BE2C (cell line): Measurements from ENCODE around the gene RBM44.
"Not testable (repeated sequence)": the region's sequence is repeated elsewhere in the genome, so short reads cannot be mapped to it uniquely, and the experiment has no call there.

Experiments
- DNase-seq: peaks from one replicate; pipeline ENCODE4 v3.0.0-alpha.2; 2020
- H3K27me3 ChIP-seq: fragments of 250-450 bp; sonication (Bioruptor Pico); 2 replicates; pipeline ENCODE4 v1.5.1; 2020; ENCODE audit warnings: mild to moderate bottlenecking
- H3K36me3 ChIP-seq: fragments of 250-450 bp; sonication (Bioruptor Pico); 2 replicates; pipeline ENCODE4 v1.5.1; 2020; ENCODE audit warnings: mild to moderate bottlenecking
- H3K4me1 ChIP-seq: fragments of 250-450 bp; sonication (Bioruptor Pico); 2 replicates; pipeline ENCODE4 v1.5.1; 2020
- H3K4me3 ChIP-seq: 2 replicates; pipeline ENCODE4 v1.5.1; 2011; ENCODE audit warnings: low read depth, low read length
- H3K9me3 ChIP-seq: fragments of 250-450 bp; sonication (Bioruptor Pico); 2 replicates; pipeline ENCODE4 v1.5.1; 2020
- CTCF ChIP-seq: IDR thresholded peaks from 2 replicates; pipeline ENCODE4 v1.5.1; 2012; ENCODE audit warnings: mild to moderate bottlenecking, low read depth, low read length

RBM44 gene

GRCh38 chr2:237779521-237779920, 19.1 kb upstream of the RBM44 start:
- Histone ChIP-seq H3K36me3 (peaks cover 16% of the 10 kb centered on the region), H3K27me3 (no peaks in the 10 kb centered on the region), H3K9me3 (no peaks in the 10 kb centered on the region), H3K4me3 (no peak overlapping the region), H3K4me1 (no peaks in the 10 kb centered on the region)
- DNase-seq, result no peak
- no peak for TF ChIP-seq CTCF

DNA sequence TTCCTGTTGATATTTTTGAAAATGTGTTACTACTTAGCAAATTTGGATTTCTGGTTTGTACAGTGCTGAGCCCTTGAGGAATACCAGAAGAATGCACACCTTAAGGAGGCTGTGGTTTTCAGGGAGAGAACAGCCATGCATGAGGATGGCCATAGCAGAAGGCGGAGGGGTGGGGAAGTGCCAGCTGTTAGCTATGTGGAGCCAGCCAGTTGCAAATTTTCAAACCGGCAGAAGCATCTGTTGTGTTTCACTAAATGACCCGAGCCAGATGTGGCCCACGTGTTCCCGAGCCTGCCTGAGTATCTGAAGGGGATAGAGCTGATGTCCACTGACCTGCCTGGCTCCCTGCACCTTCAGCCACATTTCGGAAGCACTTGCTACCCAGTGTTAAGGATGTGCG, 16.4 kb upstream of the RBM44 start:
- no peak for DNase-seq

GRCh38 chr2:237783678-237784077, 14.9 kb upstream of the RBM44 start:
- DNase-seq, H3K27me3 ChIP-seq, H3K4me3 ChIP-seq, H3K9me3 ChIP-seq, H3K4me1 ChIP-seq: not testable (repeated sequence)
- H3K36me3 ChIP-seq, result peaks cover 16% of the 10 kb centered on the region

More for the DNA sequence above, 16.4 kb upstream of the RBM44 start:
- Histone ChIP-seq H3K27me3 (no peaks in the 10 kb centered on the region), H3K9me3 (peaks cover 6% of the 10 kb centered on the region), H3K36me3 (peaks cover 16% of the 10 kb centered on the region), H3K4me3 (no peak overlapping the region), H3K4me1 (no peaks in the 10 kb centered on the region)
- TF ChIP-seq CTCF, result no peak

- no peaks in the 10 kb centered on the region for H3K4me1 ChIP-seq
- TF ChIP-seq CTCF, result no peak
- H3K36me3 ChIP-seq, result no peaks in the 10 kb centered on the region
- H3K4me3 ChIP-seq, result no peak overlapping the region
- DNase-seq, result no peak
- peaks cover 7% of the 10 kb centered on the region for H3K9me3 ChIP-seq
- H3K27me3 ChIP-seq, result no peaks in the 10 kb centered on the region
Measured at GRCh38 chr2:237786936-237787335, 11.6 kb upstream of the RBM44 start.

DNA sequence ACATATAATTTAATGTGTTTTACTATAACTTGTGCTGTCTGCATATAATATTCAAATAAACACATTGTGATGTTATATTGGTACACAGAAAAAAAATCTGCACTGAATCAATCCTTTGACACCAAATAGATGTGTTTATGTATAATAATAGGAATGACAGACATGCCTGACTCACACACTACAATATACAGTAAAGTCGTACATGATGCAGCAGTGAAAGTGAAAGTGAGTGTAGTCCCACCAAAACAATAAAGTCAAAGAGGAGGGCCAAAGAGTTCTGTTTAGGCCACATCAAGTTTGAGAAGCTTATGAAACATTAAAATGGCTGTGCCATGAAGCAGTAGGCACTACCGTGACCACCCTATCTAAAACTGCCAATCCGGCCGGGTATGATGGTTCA, 8.2 kb upstream of the RBM44 start:
- TF ChIP-seq CTCF, result no peak
- H3K4me1 ChIP-seq, result no peaks in the 10 kb centered on the region
- DNase-seq, result no peak
- no peaks in the 10 kb centered on the region for H3K36me3 ChIP-seq
- no peak overlapping the region for H3K4me3 ChIP-seq
- H3K9me3 ChIP-seq, result peaks cover 7% of the 10 kb centered on the region
- no peaks in the 10 kb centered on the region for H3K27me3 ChIP-seq

GRCh38 chr2:237791977-237792727, 6.4 kb upstream of the RBM44 start:
- DNase-seq, result no peak
- H3K4me3 ChIP-seq, result no peak overlapping the region
- no peaks in the 10 kb centered on the region for H3K4me1 ChIP-seq
- H3K36me3 ChIP-seq, result no peaks in the 10 kb centered on the region
- H3K9me3 ChIP-seq, result peaks cover 1% of the 10 kb centered on the region
- no peaks in the 10 kb centered on the region for H3K27me3 ChIP-seq
- TF ChIP-seq CTCF, result peak; percentile 54

GRCh38 chr2:237797253-237797652, 1.3 kb upstream of the RBM44 start:
- no peak overlapping the region for H3K4me3 ChIP-seq
- H3K9me3 ChIP-seq, result no peaks in the 10 kb centered on the region
- TF ChIP-seq CTCF, result no peak
- no peaks in the 10 kb centered on the region for H3K4me1 ChIP-seq
- no peaks in the 10 kb centered on the region for H3K27me3 ChIP-seq
- H3K36me3 ChIP-seq, result no peaks in the 10 kb centered on the region
- no peak for DNase-seq
